ENCODE data around the gene ZBED6.

GRCh38 chr1:203797216-203797615 lies 1.8 kb downstream of the ZBED6 start:
- TF ChIP-seq REST (IDR thresholded peaks at IDR 0.05; ENCODE audit: low read depth, low read length) (no peak), POLR2AphosphoS5 (IDR thresholded peaks at IDR 0.05; ENCODE audit: low read depth, low read length) (no peak), CTCF (IDR thresholded peaks at IDR 0.05) (no peak)

Measured in SK-N-SH (cell line).